WI38 (cell line): ENCODE results near the gene DCDC2.
"Not testable (repeated sequence)": the region's sequence is repeated elsewhere in the genome, so short reads cannot be mapped to it uniquely, and the experiment has no call there.

Source experiments
- H3K4me3 ChIP-seq: 2 replicates; pipeline ENCODE4 v1.5.1; 2011; ENCODE audit warnings: low read depth, mild to moderate bottlenecking, control low read depth, low read length
- CTCF ChIP-seq: IDR thresholded peaks from 2 replicates; pipeline ENCODE4 v1.5.1; 2012; ENCODE audit warnings: low read depth, mild to moderate bottlenecking, control low read depth, low read length

DCDC2 gene

GRCh38 chr6:24270011-24270410, 87.8 kb downstream of the DCDC2 start:
- no peak overlapping the region for H3K4me3 ChIP-seq
- TF ChIP-seq CTCF: no peak

GRCh38 chr6:24258214-24258613, 99.6 kb downstream of the DCDC2 start:
- H3K4me3 ChIP-seq: not testable (repeated sequence)

- TF ChIP-seq CTCF: no peak
- no peak overlapping the region for H3K4me3 ChIP-seq
These were observed 100.6 kb downstream of the DCDC2 start for GRCh38 chr6:24257282-24257681.

GRCh38 chr6:24255676-24256075, 102.2 kb downstream of the DCDC2 start:
- TF ChIP-seq CTCF: no peak
- H3K4me3 ChIP-seq: no peak overlapping the region

GRCh38 chr6:24253360-24253759, 104.5 kb downstream of the DCDC2 start:
- no peak overlapping the region for H3K4me3 ChIP-seq
- no peak for TF ChIP-seq CTCF

- no peak overlapping the region for H3K4me3 ChIP-seq
- no peak for TF ChIP-seq CTCF
These were observed 105.6 kb downstream of the DCDC2 start for GRCh38 chr6:24252280-24252679.

- H3K4me3 ChIP-seq: no peak overlapping the region
- no peak for TF ChIP-seq CTCF
These were observed 106.5 kb downstream of the DCDC2 start for GRCh38 chr6:24251339-24251738.

GRCh38 chr6:24249926-24250325, 107.9 kb downstream of the DCDC2 start:
- no peak overlapping the region for H3K4me3 ChIP-seq
- no peak for TF ChIP-seq CTCF
